CD4-positive, alpha-beta T cell treated with Interleukin-12 subunit alpha and Interleukin-12 subunit beta, for 1 hour (primary cell): ENCODE measurements around the gene FNDC3B.
A peak's percentile ranks its signal among the peaks of the same experiment; 100 is the strongest.

Source experiments
- DNase-seq: peaks from one replicate; pipeline ENCODE4 v3.0.0-alpha.2; 2020

Gene FNDC3B

GRCh38 chr3:172154768-172155664, 115.6 kb downstream of the FNDC3B start:
- DNase-seq, result no peak

- DNase-seq, result no peak
These were observed 116.7 kb downstream of the FNDC3B start for GRCh38 chr3:172155897-172156585.

DNA sequence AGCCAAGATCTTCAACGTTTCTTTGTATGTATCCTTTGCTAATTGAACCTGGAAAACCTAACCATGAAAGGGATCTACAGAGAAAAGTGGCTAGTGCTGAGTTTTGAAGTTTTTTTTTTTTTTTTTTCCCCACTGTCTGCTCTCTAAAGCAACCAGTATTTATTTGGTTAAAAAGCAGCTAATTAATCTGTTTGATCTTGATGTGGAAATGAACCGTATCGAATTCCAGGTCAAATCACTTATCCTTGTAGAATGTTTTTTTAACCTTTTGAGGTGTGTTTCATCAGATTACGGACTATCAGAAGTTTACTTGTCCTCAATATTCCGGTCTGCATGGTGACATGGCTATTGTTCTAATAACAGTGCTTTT, 117.2 kb downstream of the FNDC3B start:
- DNase-seq, result no peak

- DNase-seq, result no peak
These were observed 118.3 kb downstream of the FNDC3B start for GRCh38 chr3:172157564-172158258.

GRCh38 chr3:172158741-172159140, 119.4 kb downstream of the FNDC3B start:
- no peak for DNase-seq

GRCh38 chr3:172159376-172159775, 120.0 kb downstream of the FNDC3B start:
- no peak for DNase-seq

DNA sequence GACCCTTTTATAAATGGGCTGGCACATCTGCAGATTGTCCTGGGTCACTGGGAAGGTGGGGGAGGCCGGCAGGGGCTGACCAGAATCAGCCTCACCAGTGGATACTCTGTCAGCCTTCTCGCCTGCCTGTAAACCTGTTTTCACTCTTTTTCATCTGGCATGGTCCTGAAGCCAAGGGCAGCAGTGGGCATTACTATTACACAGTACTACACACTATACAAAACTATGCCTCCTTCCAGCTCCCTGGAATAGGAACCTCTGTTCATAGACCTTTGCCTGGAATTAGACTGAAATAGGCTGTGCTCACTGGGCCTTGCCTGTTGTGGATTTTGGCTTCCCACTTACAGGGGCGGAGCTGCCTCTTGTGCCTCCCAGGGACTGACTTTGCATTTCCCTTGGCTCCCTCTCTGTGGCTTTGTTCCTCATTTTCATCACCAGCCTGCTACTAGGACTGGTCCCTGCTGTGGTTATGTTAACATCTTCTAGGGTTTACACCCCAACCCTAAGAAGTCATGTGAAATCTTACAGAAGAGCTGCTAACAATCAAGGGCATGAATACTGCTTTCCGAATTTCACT, 120.7 kb downstream of the FNDC3B start:
- DNase-seq, result no peak

DNA sequence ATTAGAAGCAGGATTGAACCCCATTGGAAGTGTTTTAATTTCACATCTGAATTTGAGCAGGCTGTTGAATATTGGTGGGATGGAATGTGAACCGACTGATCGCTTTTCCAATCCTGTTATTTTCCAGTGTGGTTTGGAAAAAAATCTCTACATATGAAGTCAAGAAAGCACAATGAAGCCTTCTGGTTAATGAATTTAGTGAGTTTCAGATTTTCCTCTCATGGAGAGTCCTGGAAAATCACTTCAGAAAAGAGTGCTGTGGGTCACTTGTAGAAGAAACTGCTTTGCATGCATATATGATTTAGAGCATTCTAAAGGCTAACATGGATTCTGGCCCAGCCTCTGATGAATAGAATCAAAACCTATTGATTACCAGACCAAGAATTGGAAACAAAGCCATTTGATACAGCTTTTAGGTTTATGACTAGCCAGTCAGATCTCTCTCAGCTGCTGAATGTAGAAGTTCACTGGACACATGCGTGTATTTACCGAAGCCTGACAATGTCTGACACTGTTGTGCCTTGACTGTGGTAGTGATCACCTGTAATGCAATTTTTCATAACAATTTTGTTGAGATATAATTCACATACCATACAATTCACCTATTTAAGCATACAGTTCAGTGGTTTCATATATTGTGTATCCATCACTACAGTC, 121.9 kb downstream of the FNDC3B start:
- DNase-seq, result no peak

DNA sequence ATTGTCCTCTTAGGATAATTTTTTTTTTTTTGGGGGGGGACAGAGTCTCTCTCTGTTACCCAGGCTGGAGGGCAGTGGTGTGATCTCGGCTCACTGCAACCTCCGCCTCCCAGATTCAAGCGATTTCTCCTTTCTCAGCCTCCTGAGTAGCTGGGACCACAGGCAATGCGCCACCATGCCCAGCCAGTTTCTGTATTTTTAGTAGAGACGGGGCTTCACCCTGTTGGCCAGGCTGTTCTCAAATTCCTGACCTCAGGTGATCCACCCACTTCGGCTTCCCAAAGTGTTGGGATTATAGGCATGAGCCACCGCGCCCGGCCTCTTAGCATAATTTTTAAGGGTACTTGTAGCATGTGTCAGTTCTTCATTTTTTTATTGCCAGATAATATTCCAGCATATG, 122.6 kb downstream of the FNDC3B start:
- DNase-seq, result no peak

GRCh38 chr3:172163320-172163719, 123.9 kb downstream of the FNDC3B start:
- DNase-seq, result no peak

GRCh38 chr3:172164620-172165362, 125.4 kb downstream of the FNDC3B start:
- DNase-seq, result no peak

GRCh38 chr3:172166261-172166660, 126.9 kb downstream of the FNDC3B start:
- no peak for DNase-seq

DNA sequence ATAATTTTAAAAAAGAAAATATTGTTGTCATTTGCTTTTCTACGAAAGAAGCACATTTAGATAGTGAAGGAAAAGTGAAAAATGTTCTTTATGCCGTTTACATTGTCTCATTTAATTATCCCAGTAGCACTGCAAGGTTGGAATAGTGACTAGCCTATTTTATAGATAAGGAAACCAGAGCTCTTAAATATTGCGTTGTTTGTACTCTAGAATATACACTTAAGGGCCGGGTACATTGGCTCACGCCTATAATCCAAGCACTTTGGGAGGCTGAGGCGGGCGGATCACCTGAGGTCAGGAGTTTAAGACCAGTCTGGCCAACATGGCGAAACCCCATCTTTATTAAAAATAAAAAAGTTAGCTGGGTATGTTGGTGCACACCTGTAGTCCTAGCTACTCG, 127.5 kb downstream of the FNDC3B start:
- DNase-seq, result no peak

- DNase-seq, result no peak
These were observed 128.7 kb downstream of the FNDC3B start for GRCh38 chr3:172167892-172168648.

DNA sequence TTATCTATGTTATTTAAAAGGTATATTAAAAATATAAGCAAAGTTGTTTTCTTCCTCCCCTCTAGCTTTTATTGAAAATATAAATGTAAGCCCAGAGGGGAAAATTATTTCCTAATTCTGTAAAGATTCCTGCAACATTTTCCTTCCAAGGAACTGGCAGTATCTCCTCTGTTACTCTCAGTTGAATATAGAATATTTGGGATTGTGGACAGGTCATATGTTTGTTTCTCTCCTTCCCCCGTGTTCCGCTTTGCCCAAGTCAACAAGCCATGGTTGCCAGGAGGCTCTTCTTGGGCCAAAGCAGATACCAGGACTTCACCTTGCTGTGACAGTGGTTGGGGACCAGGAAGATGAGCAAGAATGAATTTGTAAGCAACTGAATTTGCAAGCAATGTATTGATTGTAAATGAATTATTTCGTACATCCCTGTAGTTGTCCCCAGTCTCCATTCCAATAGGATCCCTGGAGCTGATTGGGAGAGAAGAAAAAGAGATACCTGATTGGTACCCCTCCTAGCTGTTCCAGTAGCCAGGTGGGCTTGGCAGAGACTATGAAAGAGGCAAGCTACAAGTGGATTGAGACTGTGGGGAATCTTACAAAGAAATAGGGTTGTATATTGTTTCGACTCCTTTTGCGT, 130.8 kb downstream of the FNDC3B start:
- no peak for DNase-seq

DNA sequence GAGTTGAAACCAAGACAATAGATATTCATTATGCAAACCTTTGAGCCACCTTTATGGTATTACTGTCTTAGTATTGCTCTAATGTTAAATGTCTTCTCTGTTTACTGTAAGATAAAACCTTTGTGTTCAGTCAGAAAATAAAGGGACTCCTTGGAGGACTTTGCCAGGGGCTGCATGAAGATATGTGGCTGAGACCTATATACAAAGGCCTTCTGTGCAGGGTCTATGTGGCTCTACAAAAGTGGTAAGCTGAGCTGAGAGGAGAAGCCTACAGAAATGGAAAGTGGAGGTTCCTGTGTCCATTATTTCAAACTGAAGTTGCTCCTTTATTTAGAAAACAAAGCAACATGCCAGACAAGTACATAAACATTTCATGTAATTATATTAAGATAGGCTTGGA, 131.5 kb downstream of the FNDC3B start:
- no peak for DNase-seq

DNA sequence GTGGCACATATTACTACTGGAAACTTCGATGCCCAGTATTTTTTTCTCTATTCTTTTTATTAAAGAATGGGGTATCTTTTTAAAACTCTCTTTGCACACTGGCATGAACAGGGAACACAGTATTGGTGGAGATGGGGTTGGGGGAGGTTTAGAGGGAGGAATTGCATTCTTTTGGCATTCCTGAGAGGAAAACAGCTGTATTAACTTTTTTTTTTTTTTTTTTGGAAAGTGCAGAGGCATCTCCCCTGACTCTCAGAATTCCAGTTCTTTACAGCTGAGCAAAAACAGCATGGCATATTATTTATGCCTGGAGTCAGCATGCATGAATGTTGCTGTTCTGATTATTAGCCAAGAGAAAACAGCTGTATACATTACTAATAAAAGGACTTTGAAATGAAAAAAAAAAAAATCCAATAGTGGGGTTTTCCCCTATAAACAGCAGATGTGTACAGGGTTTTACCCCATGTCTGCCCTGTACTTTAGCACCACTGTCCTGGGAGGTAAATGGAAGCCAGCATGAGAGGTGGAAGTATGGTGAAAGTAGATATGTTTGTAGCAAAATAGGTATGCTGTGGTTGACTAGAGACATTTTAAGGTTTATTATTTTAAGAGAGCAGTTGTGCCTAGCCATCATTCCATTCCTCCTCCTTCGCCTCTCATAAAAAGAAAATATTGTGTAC, 132.2 kb downstream of the FNDC3B start:
- no peak for DNase-seq

DNA sequence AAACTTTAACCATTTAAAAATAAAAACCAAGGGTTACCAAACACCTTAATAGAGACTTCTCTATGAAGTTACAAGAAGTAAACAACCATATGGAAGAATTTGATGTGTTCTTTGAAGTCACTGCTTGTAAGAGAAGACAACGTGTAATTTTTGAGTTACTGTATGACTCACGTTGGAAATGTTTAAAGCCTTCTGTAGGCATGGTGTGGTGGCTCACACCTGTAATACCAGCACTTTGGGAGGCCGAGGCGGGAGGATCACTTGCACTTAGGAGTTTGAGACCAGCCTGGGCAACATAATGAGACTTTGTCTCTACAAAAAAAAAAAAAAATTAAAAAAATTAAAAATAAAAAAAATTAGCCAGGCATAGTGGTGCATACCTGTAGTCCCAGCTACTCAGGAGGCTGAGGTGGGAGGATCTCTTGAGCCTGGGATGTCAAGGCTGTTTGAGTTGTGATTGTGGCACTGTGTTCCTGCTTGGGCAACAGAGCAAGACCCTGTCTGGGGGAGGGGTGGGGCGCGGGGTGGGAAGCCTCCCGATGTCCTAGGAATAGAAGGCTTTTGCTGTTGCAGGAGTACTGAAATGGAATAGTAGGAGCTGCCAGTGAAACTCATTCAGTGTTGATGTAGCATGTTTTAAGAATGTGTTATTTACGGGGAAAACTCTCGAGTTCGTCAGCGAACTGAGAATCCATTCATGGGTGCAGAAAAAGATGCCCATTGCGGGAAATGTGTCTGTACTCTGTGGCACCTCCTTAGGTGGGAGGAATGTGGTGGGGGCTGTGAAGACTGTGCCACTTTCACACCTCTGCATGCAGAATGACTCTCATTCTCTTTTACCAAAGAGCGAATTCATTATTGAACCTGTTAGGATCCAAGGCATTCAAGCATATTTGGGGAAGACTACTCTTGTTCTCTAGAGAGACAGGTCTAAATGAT, 134.2 kb downstream of the FNDC3B start:
- DNase-seq, result peak; percentile 11
